T-helper 1 cell treated with Interleukin-12 subunit alpha and Interleukin-12 subunit beta and Interleukin-4 antibody, amounts not matched to agents 30 ng/mL and 1 ng/mL, for 36 hours (primary cell): Measurements from ENCODE around the gene ELMO3. TPM values are rescaled to one million over a fixed set of nuclear protein-coding genes. Genes with fewer than 3 reads are reported as not detected.

Experiments used
- intact Hi-C: fragments of 100-400 bp; cut with micrococcal nuclease; formaldehyde crosslinking; loops from one replicate; pipeline ENCODE4 v1.15.1; 2024
- total RNA-seq: library from RNA; stranded (reverse); gene quantifications from 2 replicates; pipeline ENCODE4 v1.2.3, GENCODE V29; 2022

The ELMO3 gene
- total RNA-seq, 1 donor from 2014 or later: 8.9 TPM

GRCh38 chr16:67235816-67236562, 37.1 kb downstream of the ELMO3 start:
- intact Hi-C loops: loop anchor here (1.0 to 2.0 kb wide), 3 partner anchors 8 to 53 kb away; partner anchors contain the start of genes MATCAP1 and TMEM208

DNA sequence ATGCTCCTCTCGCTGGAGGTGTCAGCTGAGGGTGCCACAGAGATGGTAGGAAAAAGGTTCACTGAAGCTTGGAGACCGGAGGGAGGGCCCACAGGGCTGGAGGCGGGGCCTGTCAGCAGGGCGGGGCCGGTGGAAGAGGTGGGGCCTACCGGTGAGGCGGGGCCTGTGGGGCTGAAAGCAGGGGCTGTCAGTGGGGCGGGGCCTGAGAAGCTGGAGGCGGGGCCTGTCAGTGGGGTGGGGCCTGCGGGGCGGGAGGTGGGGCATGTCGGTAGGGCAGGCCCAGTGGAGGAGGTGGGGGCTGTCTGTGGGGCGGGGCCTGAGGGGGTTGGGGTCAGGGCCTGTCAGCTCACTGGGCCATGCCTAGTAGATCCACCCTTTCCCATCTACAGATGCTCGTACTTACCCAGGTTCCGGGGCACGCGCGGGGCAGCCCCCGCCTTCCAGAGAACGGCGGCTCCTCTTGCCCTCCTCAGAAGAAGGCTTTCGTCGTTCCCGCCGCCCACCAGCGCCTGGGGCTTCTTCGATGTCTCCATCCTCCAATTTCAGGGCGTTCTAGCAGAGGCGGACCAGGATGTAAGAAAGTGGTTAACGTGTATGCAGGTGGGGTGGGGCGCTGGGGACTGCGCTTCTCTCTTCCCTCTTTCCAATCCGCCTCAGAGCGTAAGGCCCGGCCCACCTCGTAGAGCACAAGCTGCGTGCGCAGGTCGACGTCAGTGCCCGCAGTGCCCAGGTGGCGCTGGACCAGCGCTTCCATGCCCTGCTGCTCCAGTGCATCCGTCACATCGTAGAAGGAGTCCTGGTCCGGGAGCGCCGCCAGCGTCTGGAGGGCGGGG, 37.8 kb downstream of the ELMO3 start:
- intact Hi-C loops: loop anchor here (1.0 to 2.0 kb wide), 3 partner anchors 8 to 54 kb away; partner anchors contain the start of genes MATCAP1 and TMEM208

DNA sequence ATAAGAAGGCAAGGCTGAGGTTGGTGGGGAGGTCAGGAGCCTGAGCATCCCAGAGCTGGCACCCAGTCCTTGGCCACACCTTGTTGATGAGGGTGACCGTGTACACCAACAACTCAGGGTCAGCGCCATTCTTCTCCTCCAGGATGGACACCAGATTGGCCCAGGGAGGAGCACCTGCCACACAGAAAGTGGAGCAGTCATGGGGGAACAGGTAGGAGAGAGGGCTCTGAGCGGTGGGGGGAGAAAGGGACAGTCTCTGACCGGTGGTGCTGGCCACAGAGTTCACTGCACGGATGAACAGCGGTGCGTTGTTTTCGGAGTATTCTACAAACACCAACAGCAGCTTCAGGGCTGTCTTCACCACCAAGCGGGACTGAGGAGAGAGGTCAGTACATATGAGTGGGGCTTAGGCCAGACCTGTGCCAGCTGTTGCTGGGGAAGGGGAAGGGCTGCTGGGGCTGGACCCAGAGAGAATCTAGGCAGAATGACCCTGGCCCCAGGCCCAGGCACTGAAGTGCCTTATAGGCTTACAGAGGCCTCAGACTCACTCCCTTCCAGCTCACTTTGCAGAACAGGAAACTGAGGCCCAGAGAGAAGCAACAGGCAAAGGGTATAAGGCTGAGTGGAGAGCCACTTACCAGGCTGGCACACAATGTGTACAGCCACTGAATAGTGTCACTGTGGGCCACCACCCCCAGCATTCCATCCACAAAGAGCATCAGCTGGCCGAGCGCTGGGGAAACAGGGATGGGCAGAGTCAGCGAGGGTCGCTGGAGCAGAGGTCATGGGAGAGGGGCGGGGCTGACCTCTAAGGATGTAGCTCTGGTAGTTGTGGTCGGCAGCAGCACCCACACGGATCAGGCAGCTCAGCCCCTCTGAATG, 38.7 kb downstream of the ELMO3 start:
- intact Hi-C loops: loop anchor here (2.0 kb wide), 1 partner anchor 55 kb away; the partner anchor contains the start of gene MATCAP1

DNA sequence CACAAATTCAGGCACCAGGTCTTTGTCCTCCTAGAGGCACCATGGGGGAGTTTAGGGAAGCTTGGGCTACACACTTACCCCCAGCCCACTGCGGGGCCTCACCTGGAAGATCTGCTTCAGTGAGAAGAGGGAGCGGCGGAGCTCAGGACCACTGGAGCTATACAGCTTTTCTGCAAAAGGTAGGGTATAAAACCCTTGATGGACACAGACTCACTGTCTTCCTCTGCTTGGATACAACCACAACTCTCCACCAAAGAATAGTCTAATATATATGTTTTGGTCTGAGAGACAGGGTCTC, 39.3 kb downstream of the ELMO3 start:
- intact Hi-C loops: no loop called here

DNA sequence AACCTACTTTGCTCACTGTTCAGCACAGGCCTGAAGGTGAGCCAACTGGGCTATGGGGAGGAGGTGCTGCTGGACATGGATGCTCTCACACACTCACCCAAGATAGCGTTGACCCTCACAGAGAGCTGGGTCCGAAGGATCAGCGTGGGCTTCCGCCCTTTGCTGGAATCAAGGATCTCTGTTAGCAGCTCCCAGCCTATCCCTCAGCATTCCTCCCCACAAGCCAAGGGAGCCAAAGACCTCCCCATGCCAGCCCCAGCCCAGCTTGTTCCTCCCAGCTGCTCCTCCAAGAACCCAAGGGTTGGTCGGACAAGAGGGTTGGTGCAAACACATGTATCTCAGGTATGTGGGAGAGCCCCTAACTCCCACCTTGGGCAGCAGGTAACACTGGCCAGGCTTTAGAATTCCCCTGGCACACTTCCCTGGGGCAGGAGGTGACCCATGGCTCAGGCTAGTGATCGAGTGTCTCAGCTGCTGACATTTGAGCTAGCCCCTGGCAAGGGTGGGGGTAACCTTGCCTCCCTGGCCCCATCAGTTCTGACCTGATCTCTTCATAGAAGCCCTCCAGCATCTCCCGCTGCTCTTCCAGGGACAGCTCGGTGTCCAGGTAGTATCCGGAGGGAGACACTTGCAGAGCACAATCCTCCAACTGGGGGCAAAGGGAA, 40.0 kb downstream of the ELMO3 start:
- intact Hi-C loops: no loop called here

GRCh38 chr16:67240506-67240905, 41.6 kb downstream of the ELMO3 start:
- intact Hi-C loops: loop anchor here (5.0 kb wide), 1 partner anchor 607 kb away; the partner anchor contains the start of genes CENPT and NUTF2

DNA sequence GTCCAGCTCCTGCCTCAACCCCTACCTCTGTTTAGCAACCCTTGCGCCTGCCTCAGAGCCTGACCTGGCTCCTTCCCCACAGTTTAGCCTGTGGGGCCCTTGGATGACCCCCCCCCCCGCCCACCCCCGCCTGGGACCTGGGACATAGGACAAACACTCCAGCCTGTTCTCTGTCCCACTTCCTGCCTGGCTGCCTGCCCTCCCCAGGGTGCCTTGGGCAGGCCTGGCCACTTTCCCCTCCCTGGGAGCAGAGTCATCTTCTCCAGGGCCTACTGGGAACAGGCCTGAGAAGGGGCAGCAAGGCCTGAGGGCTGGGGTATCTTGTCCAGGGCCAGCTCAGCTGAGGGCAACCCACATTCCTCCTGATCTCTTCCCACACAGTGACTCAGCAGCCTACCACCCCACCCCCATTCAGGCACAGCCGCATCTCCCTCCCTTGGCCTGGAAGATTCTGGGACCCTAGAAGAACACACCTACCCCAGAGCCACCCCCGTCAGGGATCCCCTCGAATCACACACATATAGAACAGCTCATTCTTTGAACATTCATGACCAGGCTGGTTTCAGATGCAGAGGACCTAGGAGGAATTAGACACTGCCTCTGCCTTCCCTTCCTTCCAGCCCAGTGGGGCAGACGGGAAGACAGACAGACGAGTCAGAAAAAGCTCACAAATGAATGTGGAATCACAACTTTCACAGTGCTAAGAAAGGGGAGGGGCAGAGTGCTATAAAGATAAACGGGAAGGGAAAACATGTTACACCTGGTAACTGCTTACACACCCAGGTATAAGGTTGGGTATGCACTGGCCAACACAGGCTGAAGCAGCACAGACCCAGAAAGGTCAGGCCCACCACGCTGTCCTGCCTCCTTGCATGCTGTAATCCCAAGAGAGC, 42.3 kb downstream of the ELMO3 start:
- intact Hi-C loops: loop anchor here (5.0 kb wide), 1 partner anchor 606 kb away; the partner anchor contains the start of genes CENPT and NUTF2

- intact Hi-C loops: loop anchor here (5.0 kb wide), 1 partner anchor 605 kb away; the partner anchor contains the start of genes CENPT and NUTF2
Observed at GRCh38 chr16:67242138-67242730, 43.3 kb downstream of the ELMO3 start.

DNA sequence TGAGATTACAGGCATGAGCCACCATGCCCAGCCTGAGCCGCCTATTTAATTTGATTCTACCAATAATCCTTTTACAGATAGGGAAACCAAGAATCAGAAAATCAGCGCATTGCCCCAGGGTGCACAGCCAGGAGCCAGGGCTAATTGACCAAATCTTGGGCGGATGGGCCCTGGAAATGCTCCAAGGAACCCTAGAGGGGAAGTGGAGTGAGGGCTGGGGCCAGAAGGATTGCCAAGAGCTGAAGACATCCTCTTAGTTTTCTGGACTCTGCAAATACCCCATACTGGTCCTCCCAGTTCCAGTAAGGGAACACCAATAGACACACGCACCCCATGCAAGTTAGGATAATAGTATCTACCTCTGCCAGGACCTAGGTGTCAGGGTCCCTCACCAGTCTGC, 44.5 kb downstream of the ELMO3 start:
- intact Hi-C loops: loop anchor here (5.0 kb wide), 1 partner anchor 604 kb away; the partner anchor contains the start of genes CENPT and NUTF2

- intact Hi-C loops: loop anchor here (1.0 to 5.0 kb wide), 8 partner anchors 8 to 603 kb away; partner anchors contain the start of genes C16orf86, CBFB, CENPT and ENKD1
Observed at GRCh38 chr16:67244387-67245185, 45.7 kb downstream of the ELMO3 start.

DNA sequence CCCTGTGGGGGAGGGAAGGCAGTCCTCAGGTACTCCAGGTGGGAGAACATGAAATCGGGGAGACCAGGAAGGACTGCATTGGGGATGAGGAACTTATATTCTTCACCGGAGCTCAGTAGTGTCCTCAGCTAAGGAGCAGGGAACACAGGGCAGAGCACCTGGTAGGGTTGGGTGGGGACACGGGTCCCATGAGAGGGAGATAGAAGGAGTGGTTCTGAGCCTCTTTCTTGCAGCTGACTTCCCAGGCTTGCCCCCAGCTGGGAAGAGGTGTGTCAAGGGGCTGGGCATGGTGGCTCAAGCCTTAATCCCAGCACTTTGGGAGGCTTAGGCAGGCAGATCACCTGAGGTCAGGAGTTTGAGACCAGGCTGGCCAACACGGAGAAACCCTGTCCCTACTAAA, 46.3 kb downstream of the ELMO3 start:
- intact Hi-C loops: loop anchor here (5.0 kb wide), 3 partner anchors 218 to 422 kb away; partner anchors contain the start of genes C16orf86, CBFB, ENKD1 and PDP2

GRCh38 chr16:67245674-67246080, 46.7 kb downstream of the ELMO3 start:
- intact Hi-C loops: loop anchor here (2.0 to 5.0 kb wide), 4 partner anchors 218 to 549 kb away; partner anchors contain the start of genes C16orf86, CBFB, CMTM4 and ENKD1

DNA sequence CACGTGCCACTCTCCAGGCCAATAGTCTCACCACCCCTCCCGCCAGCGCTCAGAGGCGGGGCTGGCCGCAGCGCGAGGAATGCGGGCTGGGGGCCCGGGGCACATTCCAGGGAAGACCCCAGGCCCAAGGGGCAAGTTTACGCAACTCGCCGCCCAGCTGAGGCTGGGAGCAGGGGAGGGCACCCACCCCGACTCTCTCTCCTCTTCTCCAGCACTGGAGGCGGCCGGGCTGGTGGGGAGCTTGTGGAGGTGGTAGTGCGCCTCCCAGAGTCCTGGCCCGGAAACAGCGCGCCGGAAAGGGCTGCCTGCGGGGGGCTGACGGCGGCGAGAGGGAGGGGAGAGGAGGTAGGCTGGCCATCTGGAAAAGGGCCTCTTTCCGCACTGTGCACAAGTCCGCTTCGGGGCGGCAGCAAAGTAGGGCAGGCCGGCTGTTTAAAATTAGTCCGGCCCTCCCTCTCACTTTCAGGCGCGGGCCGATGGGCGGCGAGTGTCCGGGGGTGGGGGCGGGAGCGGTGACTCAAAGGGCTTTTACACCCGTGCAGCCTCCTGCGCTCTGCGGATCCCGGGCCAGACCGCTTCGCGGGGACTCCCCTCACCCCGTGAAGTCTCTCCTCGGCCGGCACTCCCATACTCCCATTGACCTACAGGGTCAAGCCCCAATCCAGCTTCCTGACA, 47.3 kb downstream of the ELMO3 start:
- intact Hi-C loops: loop anchor here (2.0 to 5.0 kb wide), 4 partner anchors 219 to 549 kb away; partner anchors contain the start of genes C16orf86, CBFB, CMTM4 and ENKD1

DNA sequence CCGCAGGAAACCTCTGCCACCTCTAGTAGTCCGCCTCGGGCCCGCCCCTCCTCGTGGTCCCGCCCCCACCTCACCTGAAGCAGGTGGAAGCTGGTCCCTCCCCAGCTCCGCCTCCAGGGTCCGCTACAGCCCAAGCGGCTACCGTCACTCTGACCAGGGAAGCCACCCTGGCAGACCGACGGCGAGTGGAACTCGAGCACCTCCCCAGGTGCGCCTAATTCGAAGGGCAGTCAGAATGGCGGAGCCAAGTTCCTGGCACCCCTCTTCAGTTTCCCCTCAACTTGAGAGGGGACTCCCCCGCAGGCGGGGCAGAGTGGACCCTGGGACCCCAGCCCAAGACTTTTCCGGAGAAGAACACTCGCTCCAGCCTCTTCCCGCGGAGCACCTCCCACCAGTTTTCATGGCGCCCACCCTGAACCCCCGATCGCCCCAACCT, 47.8 kb downstream of the ELMO3 start:
- intact Hi-C loops: loop anchor here (1.0 to 5.0 kb wide), 11 partner anchors 19 to 550 kb away; partner anchors contain the start of genes C16orf86, CBFB, CMTM4 and CTCF

DNA sequence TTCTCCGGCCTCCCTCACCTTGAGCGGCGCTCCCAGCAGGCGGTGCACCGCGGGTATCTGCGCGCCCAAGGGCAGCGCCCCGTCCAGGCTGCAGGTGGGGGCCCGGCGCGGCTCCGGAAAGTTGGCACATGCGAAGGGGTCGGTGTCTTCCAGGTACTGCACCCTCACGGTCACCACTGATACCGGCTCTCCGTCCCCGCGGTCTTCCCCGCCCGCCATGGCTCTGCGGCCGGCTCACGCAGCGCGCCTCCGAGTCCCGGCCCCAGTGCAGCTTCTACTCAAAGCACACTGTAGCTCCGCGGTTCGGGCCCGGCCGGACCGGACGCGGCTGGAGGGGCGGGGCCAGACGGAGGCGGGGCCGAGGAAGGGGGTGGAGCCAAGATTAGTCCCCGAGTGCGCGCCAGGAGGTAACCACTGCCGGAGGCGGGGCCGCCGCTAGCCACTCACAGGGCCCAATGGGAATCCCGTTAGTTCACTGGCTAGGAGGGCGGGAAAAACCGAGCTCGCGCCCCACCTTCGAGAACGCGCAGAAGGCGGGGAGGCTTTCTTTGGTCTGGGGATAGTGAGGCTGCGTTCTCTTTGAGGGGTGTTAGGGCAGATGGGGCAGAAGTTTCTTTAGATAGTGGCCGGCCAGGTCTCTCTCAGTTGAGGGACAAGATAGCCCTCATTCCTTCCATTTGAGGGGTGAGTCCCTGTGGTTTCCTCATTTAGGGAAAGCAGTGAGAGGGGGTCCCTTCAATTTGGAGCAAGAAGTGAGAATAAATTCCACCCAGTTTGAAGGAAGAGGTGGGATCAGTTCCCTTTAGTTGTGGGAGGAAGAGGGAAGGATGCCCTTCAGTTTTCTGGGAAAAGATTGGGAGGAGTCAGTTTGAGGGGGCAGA, 48.5 kb downstream of the ELMO3 start, which contains the start of gene FHOD1:
TSS of gene FHOD1 (minus strand) at position 290 of the 881 bp plus-strand sequence. CDS start at position 219, 71 bp downstream.
- intact Hi-C loops: loop anchor here (1.0 to 5.0 kb wide), 11 partner anchors 20 to 551 kb away; partner anchors contain the start of genes C16orf86, CBFB, CMTM4 and CTCF

- intact Hi-C loops: loop anchor here (5.0 kb wide), 3 partner anchors 221 to 419 kb away; partner anchors contain the start of genes C16orf86, CBFB, ENKD1 and PDP2
Observed at GRCh38 chr16:67248073-67248400, 49.1 kb downstream of the ELMO3 start.
